22Rv1 (cell line): ENCODE results near the gene FRMD4B.

Source experiments
- H3K27ac ChIP-seq: fragments of 450-650 bp; 2 replicates; pipeline ENCODE4 v1.5.1; 2017
- CTCF ChIP-seq: fragments of 450-650 bp; IDR thresholded peaks from 2 replicates; pipeline ENCODE4 v1.5.1; 2017; ENCODE audit warnings: mild to moderate bottlenecking
- ZFX ChIP-seq: fragments of 450-650 bp; IDR thresholded peaks from 2 replicates; pipeline ENCODE4 v1.6.1; 2017; ENCODE audit warnings: antibody characterized with exemption, borderline replicate concordance

Gene FRMD4B

GRCh38 chr3:69379661-69380060, 6.2 kb downstream of the FRMD4B start:
- no peak for TF ChIP-seq CTCF
- no peak for TF ChIP-seq ZFX
- no peak overlapping the region for H3K27ac ChIP-seq

GRCh38 chr3:69378112-69378802, 7.6 kb downstream of the FRMD4B start:
- H3K27ac ChIP-seq, result no peak overlapping the region
- no peak for TF ChIP-seq ZFX
- TF ChIP-seq CTCF, result no peak

- H3K27ac ChIP-seq, result no peak overlapping the region
- TF ChIP-seq CTCF, result no peak
- no peak for TF ChIP-seq ZFX
Measured at GRCh38 chr3:69377262-69377661, 8.6 kb downstream of the FRMD4B start.

- no peak for TF ChIP-seq CTCF
- TF ChIP-seq ZFX, result no peak
- H3K27ac ChIP-seq, result no peak overlapping the region
Measured at GRCh38 chr3:69376731-69377130, 9.2 kb downstream of the FRMD4B start.

- no peak overlapping the region for H3K27ac ChIP-seq
- no peak for TF ChIP-seq CTCF
- TF ChIP-seq ZFX, result no peak
Measured at GRCh38 chr3:69371816-69372215, 14.1 kb downstream of the FRMD4B start.

- TF ChIP-seq CTCF (no peak), ZFX (no peak)
- H3K27ac ChIP-seq, result no peak overlapping the region
Measured at GRCh38 chr3:69370901-69371301, 15.0 kb downstream of the FRMD4B start.

- TF ChIP-seq CTCF (no peak), ZFX (no peak)
- H3K27ac ChIP-seq, result no peak overlapping the region
Measured at GRCh38 chr3:69370156-69370883, 15.6 kb downstream of the FRMD4B start.
